Nephron (organoid): Measurements from ENCODE around the gene GALNT16.
A peak's percentile ranks its signal among the peaks of the same experiment; 100 is the strongest.
"Not testable (repeated sequence)": the region's sequence is repeated elsewhere in the genome, so short reads cannot be mapped to it uniquely, and the experiment has no call there.

Experiments
- H3K27ac Mint-ChIP-seq, 3 experiments: 2 replicates each; pipeline ENCODE4 v1.8.0; 2020; ENCODE audit warnings: mixed read lengths in 3 of 3, mild to moderate bottlenecking in 2 of 3, moderate library complexity in 1 of 3
- H3K27me3 Mint-ChIP-seq: 2 replicates; pipeline ENCODE4 v1.8.0; 2021; ENCODE audit warnings: low read depth, mild to moderate bottlenecking, moderate library complexity, mixed read lengths
- H3K36me3 Mint-ChIP-seq: 2 replicates; pipeline ENCODE4 v1.8.0; 2020; ENCODE audit warnings: low read depth, mixed read lengths
- H3K4me1 Mint-ChIP-seq: 2 replicates; pipeline ENCODE4 v1.8.0; 2020; ENCODE audit warnings: mixed read lengths
- H3K4me3 Mint-ChIP-seq, 3 experiments: 2 replicates each; pipeline ENCODE4 v1.8.0; 2020; ENCODE audit warnings: mild to moderate bottlenecking in 3 of 3, mixed read lengths in 3 of 3, moderate library complexity in 2 of 3
- H3K9me3 Mint-ChIP-seq: 2 replicates; pipeline ENCODE4 v1.8.0; 2020; ENCODE audit warnings: mixed read lengths
- TF ChIP-seq, protein P1 (sequence below), 3 experiments: fragments of 200-600 bp; sonication (generic); IDR thresholded peaks; one replicate each; pipeline ENCODE4 v1.5.0; 2021; ENCODE audit warnings: antibody characterized with exemption in 3 of 3; ENCODE audit not compliant: unreplicated experiment in 3 of 3

The GALNT16 gene

DNA sequence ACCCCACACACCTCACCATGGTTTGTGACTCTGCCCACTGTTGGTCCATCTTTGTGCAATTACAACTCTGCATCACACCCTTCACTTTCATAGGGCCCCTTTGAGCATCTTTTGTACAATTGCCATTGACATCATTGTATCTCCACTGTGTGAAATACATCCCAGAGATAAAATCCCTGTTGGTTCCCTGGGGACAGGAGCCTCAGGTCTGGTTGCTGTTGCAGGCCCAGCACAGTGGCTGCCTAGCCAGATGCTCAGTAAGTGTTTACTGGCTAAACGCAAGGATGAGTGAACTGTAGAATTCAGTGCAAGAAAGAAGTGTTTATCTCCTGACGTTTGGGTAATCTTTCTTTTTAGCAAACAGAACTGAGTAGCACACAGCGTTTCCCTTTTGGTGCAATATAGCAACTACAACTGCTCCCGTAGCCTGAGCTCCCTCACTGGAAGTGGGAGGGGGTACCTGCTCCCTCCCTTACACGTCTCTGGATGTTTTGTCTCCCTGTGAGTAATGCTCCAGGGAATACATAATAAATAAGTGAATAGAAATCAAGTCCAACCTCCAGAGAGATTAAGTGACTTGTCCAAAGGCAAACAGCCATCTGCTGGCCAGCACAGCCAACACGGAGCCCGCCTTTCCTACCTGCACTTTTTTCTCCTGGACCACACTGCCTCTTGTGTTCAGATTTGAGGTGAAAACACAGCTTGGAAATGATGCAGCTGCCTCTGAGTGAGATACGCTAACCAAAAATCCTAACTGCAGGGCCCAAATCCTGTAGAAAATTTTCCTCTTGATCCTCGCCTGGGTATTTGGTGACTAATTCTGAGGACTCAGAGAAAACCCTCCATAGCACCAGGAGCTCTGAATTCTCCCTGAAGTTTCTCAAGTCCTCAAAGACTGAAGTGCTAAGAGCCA lies 27.4 kb downstream of the GALNT16 start:
- peaks cover 28% of the 10 kb centered on the region for H3K4me1 Mint-ChIP-seq
- H3K27ac Mint-ChIP-seq = peak overlapping the region; percentile 39 to 84 (median 68)
- no peaks in the 10 kb centered on the region for H3K36me3 Mint-ChIP-seq
- peaks cover 16% of the 10 kb centered on the region for H3K27me3 Mint-ChIP-seq
- no peak overlapping the region for H3K4me3 Mint-ChIP-seq
- TF ChIP-seq, protein P1, sequence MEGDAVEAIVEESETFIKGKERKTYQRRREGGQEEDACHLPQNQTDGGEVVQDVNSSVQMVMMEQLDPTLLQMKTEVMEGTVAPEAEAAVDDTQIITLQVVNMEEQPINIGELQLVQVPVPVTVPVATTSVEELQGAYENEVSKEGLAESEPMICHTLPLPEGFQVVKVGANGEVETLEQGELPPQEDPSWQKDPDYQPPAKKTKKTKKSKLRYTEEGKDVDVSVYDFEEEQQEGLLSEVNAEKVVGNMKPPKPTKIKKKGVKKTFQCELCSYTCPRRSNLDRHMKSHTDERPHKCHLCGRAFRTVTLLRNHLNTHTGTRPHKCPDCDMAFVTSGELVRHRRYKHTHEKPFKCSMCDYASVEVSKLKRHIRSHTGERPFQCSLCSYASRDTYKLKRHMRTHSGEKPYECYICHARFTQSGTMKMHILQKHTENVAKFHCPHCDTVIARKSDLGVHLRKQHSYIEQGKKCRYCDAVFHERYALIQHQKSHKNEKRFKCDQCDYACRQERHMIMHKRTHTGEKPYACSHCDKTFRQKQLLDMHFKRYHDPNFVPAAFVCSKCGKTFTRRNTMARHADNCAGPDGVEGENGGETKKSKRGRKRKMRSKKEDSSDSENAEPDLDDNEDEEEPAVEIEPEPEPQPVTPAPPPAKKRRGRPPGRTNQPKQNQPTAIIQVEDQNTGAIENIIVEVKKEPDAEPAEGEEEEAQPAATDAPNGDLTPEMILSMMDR (IDR thresholded peaks at IDR 0.05; ENCODE audit: unreplicated experiment in 3 of 3) = no peak
- H3K9me3 Mint-ChIP-seq = no peaks in the 10 kb centered on the region

DNA sequence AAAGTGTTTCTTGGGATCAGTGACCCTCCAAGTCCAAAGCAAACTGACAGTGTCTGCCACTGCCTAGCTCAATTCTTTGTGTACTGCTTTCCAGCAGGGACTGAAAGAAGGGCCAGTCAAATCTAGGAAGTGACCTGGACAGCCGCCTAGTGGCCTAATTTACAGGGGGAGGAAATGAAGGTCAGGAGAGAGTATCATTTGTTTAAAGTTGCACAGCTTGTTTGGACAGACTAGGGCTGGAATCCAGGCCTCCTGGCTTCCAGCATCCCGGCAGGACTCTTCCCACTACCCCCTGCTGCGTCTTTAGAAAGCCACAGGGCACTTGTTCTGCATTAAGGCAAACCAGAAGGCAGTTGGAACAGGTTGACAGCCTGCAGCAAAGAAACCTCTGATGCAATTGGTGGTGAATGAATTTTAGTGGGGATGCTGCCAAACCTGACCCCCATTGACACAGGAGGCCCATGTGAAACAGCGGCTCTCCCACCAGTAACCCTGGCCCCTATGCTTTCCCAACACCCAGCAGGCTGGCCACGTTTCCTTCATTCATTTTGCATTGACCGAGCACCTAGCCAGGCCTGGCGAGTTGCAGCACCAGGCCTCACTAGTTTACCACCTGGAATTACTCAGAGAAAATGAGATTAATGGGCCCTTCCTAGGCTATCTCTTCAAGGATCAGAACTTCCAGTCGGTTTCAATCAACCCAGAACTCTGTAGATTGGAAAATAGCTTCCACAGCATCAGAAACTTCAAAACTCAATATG lies 28.2 kb downstream of the GALNT16 start:
- no peaks in the 10 kb centered on the region for H3K9me3 Mint-ChIP-seq
- H3K36me3 Mint-ChIP-seq = no peaks in the 10 kb centered on the region

DNA sequence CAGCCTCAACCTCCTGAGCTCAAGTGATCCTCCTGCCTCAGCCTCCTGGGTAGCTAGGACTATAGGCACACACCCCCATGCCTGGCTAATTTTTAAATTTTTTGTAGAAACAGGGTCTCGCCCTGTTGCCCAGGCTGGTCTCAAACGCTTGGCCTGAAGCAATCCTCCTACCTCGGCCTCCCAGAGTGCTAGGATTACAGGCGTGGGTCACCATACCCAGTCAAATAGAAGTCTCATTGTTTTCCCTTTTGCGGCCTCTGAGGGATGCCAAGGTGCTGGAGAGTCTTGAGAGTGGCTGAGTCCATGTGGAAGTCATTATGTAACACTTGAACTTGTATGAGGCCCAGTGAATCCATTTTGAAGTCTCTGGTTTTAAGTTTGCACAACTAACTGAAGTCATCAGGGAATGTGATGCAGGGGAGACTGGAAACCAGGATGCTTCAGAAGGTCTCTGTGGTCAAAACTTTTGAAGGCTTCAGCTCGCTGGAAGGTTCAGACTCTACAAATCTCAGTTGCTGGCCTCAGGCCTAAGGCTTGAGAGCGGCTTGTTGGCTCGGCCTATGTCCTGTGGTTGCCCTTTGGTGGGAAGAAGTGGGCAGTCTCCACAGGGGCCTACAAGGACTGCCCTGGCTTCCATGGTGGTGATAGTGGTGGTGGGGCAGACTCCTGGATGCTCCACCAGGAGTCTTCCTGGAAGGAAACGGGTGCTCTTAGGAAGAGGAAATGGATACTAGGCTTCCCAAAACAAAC lies 29.2 kb downstream of the GALNT16 start:
- H3K27me3 Mint-ChIP-seq = peaks cover 15% of the 10 kb centered on the region

More for the DNA sequence above, 28.2 kb downstream of the GALNT16 start:
- peak overlapping the region; percentile 39 to 84 (median 68) for H3K27ac Mint-ChIP-seq
- H3K4me1 Mint-ChIP-seq = peaks cover 33% of the 10 kb centered on the region
- peaks cover 16% of the 10 kb centered on the region for H3K27me3 Mint-ChIP-seq
- TF ChIP-seq, protein P1 (IDR thresholded peaks at IDR 0.05; ENCODE audit: unreplicated experiment in 3 of 3) = peak in 1 of 3 experiments; percentile 31
- no peak overlapping the region for H3K4me3 Mint-ChIP-seq

DNA sequence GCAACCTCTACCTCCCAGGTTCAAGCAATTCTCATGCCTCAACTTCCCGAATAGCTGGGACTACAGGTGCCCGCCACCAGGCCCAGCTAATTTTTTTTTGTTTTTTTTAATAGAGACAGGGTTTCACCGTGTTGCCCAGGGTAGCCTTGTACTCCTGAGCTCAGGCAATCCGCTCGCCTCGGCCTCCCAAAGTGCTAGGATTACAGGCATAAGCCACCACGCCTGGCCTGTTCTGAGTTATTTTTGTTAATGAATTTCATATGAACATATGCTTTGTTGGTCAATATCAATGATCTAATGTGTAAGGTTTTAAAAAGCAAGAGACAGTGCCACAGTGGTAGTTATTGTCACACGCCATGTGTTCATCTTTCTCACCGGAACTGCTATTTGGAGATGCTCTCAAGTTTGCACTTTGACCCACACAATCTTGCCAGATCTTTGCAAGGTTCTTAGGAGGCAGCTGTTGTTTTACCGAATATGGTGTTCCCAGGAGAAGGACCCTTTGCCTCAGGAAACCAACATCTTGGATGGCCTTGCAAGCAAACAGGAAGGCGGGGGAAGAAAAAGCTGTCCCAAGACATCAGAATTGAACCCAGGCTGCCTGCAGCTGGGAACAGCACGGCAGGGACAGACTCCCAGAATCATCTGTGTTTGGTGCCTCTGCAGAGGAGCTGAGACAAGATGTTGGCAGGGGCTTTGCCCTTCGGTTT lies 30.0 kb downstream of the GALNT16 start:
- Mint-ChIP-seq H3K4me1 (peaks cover 33% of the 10 kb centered on the region), H3K27ac (peak overlapping the region in 2 of 3 experiments; percentile 25 to 32), H3K9me3 (no peaks in the 10 kb centered on the region), H3K4me3 (no peak overlapping the region), H3K27me3 (peaks cover 10% of the 10 kb centered on the region), H3K36me3 (no peaks in the 10 kb centered on the region)
- TF ChIP-seq, protein P1 (IDR thresholded peaks at IDR 0.05; ENCODE audit: unreplicated experiment in 3 of 3) = no peak

More for the DNA sequence above, 29.2 kb downstream of the GALNT16 start:
- H3K27ac Mint-ChIP-seq = no peak overlapping the region
- H3K36me3 Mint-ChIP-seq = no peaks in the 10 kb centered on the region
- peaks cover 33% of the 10 kb centered on the region for H3K4me1 Mint-ChIP-seq
- TF ChIP-seq, protein P1 (IDR thresholded peaks at IDR 0.05; ENCODE audit: unreplicated experiment in 3 of 3) = no peak
- no peaks in the 10 kb centered on the region for H3K9me3 Mint-ChIP-seq
- no peak overlapping the region for H3K4me3 Mint-ChIP-seq

DNA sequence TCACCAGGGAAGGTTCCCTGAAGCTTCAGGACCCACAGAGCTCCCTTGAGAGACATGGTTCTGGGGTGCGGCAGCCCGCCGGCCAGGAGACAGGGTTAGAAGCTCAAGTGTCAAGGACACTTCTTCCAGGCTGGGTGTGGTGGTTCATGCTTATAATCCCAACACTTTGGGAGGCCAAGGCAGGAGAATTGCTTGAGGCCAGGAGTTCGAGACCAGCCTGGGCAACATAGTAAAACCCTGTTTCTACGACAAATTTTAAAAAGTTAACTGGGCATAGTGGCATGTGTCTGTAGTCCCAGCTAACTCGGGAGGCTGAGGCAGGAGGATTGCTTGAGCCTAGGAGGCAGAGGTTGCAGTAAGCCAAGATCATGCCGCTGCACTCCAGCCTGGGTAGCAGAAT lies 30.9 kb downstream of the GALNT16 start:
- H3K4me1 Mint-ChIP-seq = peaks cover 33% of the 10 kb centered on the region
- H3K4me3 Mint-ChIP-seq, H3K27ac Mint-ChIP-seq, H3K27me3 Mint-ChIP-seq, H3K9me3 Mint-ChIP-seq, H3K36me3 Mint-ChIP-seq: not testable (repeated sequence)
